Measurements from ENCODE around the gene HDGFL3.

HDGFL3 gene

DNA sequence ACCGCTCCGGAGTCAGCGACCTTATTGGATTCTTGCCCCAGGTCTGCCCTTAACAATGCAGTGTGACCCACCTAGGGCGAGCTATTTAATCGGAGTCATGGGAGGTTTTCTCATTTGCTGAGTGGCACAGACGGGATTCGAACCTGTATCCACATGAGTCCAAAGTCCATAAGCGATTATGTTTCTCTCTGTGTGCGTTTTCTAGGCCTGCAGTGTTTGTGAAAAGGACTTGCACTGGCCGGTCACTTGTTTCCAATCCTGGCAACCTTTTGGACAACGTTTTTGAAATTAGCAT is 691 bp upstream of the HDGFL3 start:
- Histone ChIP-seq H3K9me3 (ENCODE audit: control insufficient read depth, insufficient read depth, low read depth, low read length) (no peaks in the 10 kb centered on the region), H3K36me3 (ENCODE audit: control insufficient read depth in 2 of 2, insufficient read depth in 1 of 2, low read length in 2 of 2) (0 out of 3 replicates have a peak, but pooled peaks cover 0 to 3% of the 10 kb centered on the region in 2 experiments), H3K27ac (ENCODE audit: extremely low read depth, low read depth, low read length) (peak overlapping the region; percentile 91; the same call in 1 of the 2 replicates), H3K4me3 (ENCODE audit: low read depth, low read length) (peak overlapping the region; percentile 85), H3K4me1 (ENCODE audit: control insufficient read depth, insufficient read depth, low read length) (peaks cover 22% of the 10 kb centered on the region)
- POLR2A ChIA-PET = interaction anchor here (0.9 to 1.2 kb wide), 2 partner anchors 146 to 197 kb away, joined by 3 to 4 read pairs; no protein-coding TSS in a partner anchor
- CTCF ChIA-PET = interaction anchor here (0.6 to 1.5 kb wide), 4 partner anchors 10 to 204 kb away, joined by 3 to 7 read pairs (median 4); partner anchors contain the start of gene C15orf40
- TF ChIP-seq ZSCAN16 (tag by site-specific recombination; IDR thresholded peaks at IDR 0.05) (no peak), ZNF2 (tag by site-specific recombination; IDR thresholded peaks at IDR 0.05) (no peak; the same call in 1 of the 2 replicates), ZNF175 (tag by site-specific recombination; IDR thresholded peaks at IDR 0.05) (no peak), ZNF350 (tag by site-specific recombination; IDR thresholded peaks at IDR 0.05) (no peak), SP7 (tag by site-specific recombination; IDR thresholded peaks at IDR 0.05) (peak; percentile 8; the same call in 1 of the 2 replicates), MZF1 (tag by site-specific recombination; IDR thresholded peaks at IDR 0.05; ENCODE audit: borderline replicate concordance) (no peak), ZNF274 (IDR thresholded peaks at IDR 0.05; ENCODE audit: low read length) (no peak), ZNF274 (tag by site-specific recombination; IDR thresholded peaks at IDR 0.05; ENCODE audit: borderline replicate concordance) (no peak), ZBTB20 (tag by site-specific recombination; IDR thresholded peaks at IDR 0.05) (peak; percentile 15; the same call in 1 of the 2 replicates), ZNF664 (tag by site-specific recombination; IDR thresholded peaks at IDR 0.05) (no peak), GLIS2 (tag by site-specific recombination; IDR thresholded peaks at IDR 0.05) (no peak; the same call in 1 of the 2 replicates), ZEB2 (tag by site-specific recombination; IDR thresholded peaks at IDR 0.05) (0 out of 2 replicates have a peak, but pooled peaks have one; percentile 11), ZNF426 (tag by site-specific recombination; IDR thresholded peaks at IDR 0.05) (no peak), KLF9 (tag by site-specific recombination; IDR thresholded peaks at IDR 0.05; ENCODE audit: low read depth) (no peak), GLI4 (tag by site-specific recombination; IDR thresholded peaks at IDR 0.05) (no peak), ZNF19 (tag by site-specific recombination; IDR thresholded peaks at IDR 0.05; ENCODE audit: low read depth) (no peak), ZIC2 (tag by site-specific recombination; IDR thresholded peaks at IDR 0.05) (peak; percentile 50; the same call in 1 of the 2 replicates), ZNF549 (tag by site-specific recombination; IDR thresholded peaks at IDR 0.05) (no peak), ZNF768 (tag by site-specific recombination; IDR thresholded peaks at IDR 0.05) (no peak), ZFP37 (tag by site-specific recombination; IDR thresholded peaks at IDR 0.05) (peak; percentile 64; the same call in 1 of the 2 replicates), ZNF354C (tag by site-specific recombination; IDR thresholded peaks at IDR 0.05; ENCODE audit: borderline replicate concordance, low read depth) (no peak), ZNF211 (tag by site-specific recombination; IDR thresholded peaks at IDR 0.05; ENCODE audit: low read depth) (no peak), ZNF626 (tag by site-specific recombination; IDR thresholded peaks at IDR 0.05) (no peak)
- TF ChIP-seq, protein P1, sequence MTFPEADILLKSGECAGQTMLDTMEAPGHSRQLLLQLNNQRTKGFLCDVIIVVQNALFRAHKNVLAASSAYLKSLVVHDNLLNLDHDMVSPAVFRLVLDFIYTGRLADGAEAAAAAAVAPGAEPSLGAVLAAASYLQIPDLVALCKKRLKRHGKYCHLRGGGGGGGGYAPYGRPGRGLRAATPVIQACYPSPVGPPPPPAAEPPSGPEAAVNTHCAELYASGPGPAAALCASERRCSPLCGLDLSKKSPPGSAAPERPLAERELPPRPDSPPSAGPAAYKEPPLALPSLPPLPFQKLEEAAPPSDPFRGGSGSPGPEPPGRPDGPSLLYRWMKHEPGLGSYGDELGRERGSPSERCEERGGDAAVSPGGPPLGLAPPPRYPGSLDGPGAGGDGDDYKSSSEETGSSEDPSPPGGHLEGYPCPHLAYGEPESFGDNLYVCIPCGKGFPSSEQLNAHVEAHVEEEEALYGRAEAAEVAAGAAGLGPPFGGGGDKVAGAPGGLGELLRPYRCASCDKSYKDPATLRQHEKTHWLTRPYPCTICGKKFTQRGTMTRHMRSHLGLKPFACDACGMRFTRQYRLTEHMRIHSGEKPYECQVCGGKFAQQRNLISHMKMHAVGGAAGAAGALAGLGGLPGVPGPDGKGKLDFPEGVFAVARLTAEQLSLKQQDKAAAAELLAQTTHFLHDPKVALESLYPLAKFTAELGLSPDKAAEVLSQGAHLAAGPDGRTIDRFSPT (tag by site-specific recombination; IDR thresholded peaks at IDR 0.05) = no peak; the same call in 1 of the 2 replicates
- TF ChIP-seq, protein P2, sequence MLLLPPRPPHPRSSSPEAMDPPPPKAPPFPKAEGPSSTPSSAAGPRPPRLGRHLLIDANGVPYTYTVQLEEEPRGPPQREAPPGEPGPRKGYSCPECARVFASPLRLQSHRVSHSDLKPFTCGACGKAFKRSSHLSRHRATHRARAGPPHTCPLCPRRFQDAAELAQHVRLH (tag by site-specific recombination; IDR thresholded peaks at IDR 0.05) = peak; percentile 82
- TF ChIP-seq, protein P3, sequence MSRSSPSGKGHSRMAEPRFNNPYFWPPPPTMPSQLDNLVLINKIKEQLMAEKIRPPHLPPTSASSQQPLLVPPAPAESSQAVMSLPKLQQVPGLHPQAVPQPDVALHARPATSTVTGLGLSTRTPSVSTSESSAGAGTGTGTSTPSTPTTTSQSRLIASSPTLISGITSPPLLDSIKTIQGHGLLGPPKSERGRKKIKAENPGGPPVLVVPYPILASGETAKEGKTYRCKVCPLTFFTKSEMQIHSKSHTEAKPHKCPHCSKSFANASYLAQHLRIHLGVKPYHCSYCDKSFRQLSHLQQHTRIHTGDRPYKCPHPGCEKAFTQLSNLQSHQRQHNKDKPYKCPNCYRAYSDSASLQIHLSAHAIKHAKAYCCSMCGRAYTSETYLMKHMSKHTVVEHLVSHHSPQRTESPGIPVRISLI (tag by site-specific recombination; IDR thresholded peaks at IDR 0.05) = no peak
- TF ChIP-seq, protein P4, sequence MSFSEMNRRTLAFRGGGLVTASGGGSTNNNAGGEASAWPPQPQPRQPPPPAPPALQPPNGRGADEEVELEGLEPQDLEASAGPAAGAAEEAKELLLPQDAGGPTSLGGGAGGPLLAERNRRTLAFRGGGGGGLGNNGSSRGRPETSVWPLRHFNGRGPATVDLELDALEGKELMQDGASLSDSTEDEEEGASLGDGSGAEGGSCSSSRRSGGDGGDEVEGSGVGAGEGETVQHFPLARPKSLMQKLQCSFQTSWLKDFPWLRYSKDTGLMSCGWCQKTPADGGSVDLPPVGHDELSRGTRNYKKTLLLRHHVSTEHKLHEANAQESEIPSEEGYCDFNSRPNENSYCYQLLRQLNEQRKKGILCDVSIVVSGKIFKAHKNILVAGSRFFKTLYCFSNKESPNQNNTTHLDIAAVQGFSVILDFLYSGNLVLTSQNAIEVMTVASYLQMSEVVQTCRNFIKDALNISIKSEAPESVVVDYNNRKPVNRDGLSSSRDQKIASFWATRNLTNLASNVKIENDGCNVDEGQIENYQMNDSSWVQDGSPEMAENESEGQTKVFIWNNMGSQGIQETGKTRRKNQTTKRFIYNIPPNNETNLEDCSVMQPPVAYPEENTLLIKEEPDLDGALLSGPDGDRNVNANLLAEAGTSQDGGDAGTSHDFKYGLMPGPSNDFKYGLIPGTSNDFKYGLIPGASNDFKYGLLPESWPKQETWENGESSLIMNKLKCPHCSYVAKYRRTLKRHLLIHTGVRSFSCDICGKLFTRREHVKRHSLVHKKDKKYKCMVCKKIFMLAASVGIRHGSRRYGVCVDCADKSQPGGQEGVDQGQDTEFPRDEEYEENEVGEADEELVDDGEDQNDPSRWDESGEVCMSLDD (tag by site-specific recombination; IDR thresholded peaks at IDR 0.05) = no peak; the same call in 1 of the 2 replicates
- TF ChIP-seq, protein P5, sequence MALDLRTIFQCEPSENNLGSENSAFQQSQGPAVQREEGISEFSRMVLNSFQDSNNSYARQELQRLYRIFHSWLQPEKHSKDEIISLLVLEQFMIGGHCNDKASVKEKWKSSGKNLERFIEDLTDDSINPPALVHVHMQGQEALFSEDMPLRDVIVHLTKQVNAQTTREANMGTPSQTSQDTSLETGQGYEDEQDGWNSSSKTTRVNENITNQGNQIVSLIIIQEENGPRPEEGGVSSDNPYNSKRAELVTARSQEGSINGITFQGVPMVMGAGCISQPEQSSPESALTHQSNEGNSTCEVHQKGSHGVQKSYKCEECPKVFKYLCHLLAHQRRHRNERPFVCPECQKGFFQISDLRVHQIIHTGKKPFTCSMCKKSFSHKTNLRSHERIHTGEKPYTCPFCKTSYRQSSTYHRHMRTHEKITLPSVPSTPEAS (tag by site-specific recombination; IDR thresholded peaks at IDR 0.05) = no peak
- TF ChIP-seq, protein P6, sequence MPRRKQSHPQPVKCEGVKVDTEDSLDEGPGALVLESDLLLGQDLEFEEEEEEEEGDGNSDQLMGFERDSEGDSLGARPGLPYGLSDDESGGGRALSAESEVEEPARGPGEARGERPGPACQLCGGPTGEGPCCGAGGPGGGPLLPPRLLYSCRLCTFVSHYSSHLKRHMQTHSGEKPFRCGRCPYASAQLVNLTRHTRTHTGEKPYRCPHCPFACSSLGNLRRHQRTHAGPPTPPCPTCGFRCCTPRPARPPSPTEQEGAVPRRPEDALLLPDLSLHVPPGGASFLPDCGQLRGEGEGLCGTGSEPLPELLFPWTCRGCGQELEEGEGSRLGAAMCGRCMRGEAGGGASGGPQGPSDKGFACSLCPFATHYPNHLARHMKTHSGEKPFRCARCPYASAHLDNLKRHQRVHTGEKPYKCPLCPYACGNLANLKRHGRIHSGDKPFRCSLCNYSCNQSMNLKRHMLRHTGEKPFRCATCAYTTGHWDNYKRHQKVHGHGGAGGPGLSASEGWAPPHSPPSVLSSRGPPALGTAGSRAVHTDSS (tag by site-specific recombination; IDR thresholded peaks at IDR 0.05) = no peak
- TF ChIP-seq, protein P7, sequence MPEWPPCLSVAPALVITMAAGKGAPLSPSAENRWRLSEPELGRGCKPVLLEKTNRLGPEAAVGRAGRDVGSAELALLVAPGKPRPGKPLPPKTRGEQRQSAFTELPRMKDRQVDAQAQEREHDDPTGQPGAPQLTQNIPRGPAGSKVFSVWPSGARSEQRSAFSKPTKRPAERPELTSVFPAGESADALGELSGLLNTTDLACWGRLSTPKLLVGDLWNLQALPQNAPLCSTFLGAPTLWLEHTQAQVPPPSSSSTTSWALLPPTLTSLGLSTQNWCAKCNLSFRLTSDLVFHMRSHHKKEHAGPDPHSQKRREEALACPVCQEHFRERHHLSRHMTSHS (tag by site-specific recombination; IDR thresholded peaks at IDR 0.05) = no peak
